Prostate gland (tissue), 2 donors: ENCODE results near the gene TM9SF4. TPM values are rescaled to one million over a fixed set of nuclear protein-coding genes. Genes with fewer than 3 reads are reported as not detected.

ENCODE experiments used
- DNase-seq: peaks from one replicate; pipeline ENCODE4 v3.0.0-alpha.2; 2019; ENCODE audit warnings: low spot score
- H3K27ac ChIP-seq, 2 donors: fragments of 200-600 bp; sonication (generic); 2 replicates each; pipeline ENCODE4 v1.5.1; 2017 to 2019
- H3K27me3 ChIP-seq: fragments of 200-600 bp; sonication (generic); replicated peaks from 2 replicates; pipeline ENCODE4 v1.5.1; 2019; ENCODE audit not compliant: insufficient read depth
- H3K36me3 ChIP-seq, 2 donors: fragments of 200-600 bp; sonication (generic); 1 replicate in 1 of 2; 2 replicates in 1 of 2; pipeline versions ENCODE4 v1.5.1 to v1.8.1; 2017 to 2019
- H3K4me1 ChIP-seq: fragments of 200-600 bp; sonication (generic); replicated peaks from 2 replicates; pipeline ENCODE4 v1.5.1; 2019
- H3K4me3 ChIP-seq, 2 donors: fragments of 200-600 bp; sonication (generic); 2 replicates each; pipeline ENCODE4 v1.5.1; 2017 to 2019
- H3K9me3 ChIP-seq: fragments of 200-600 bp; sonication (generic); 2 replicates; pipeline ENCODE4 v1.5.1; 2017
- CTCF ChIP-seq, 4 experiments: fragments of 200-600 bp in 2 of 4; fragments of 450-650 bp in 2 of 4; sonication (generic) in 2 of 4; IDR thresholded peaks; 1 replicate in 3 of 4; 2 replicates in 1 of 4; pipeline ENCODE4 v1.5.1; 2016 to 2019; ENCODE audit warnings: antibody characterized with exemption in 4 of 4, mild to moderate bottlenecking in 2 of 4, moderate library complexity in 2 of 4
- POLR2A ChIP-seq: fragments of 450-650 bp; IDR thresholded peaks from one replicate; pipeline ENCODE4 v1.6.1; 2016; ENCODE audit warnings: antibody characterized with exemption, mild to moderate bottlenecking
- POLR2AphosphoS5 ChIP-seq: sonication (generic); formaldehyde crosslinking; IDR thresholded peaks from one replicate; pipeline ENCODE4 v1.6.1; 2017; ENCODE audit warnings: antibody characterized with exemption
- WGBS: methylation state at CpG from one replicate; pipeline ENCODE4 v1.1.5; 2018; 5-methylcytosine and 5-hydroxymethylcytosine counted together
- intact Hi-C: fragments of 100-400 bp; cut with DNase I; formaldehyde crosslinking; loops from one replicate; pipeline ENCODE4 v1.14.2; 2022
- total RNA-seq, 2 donors: library from RNA; depleted of rRNA; stranded (reverse); fragments of >200 nt; gene quantifications; one replicate each; pipeline ENCODE4 v1.1.0, GENCODE V29; 2016

Gene TM9SF4
- total RNA-seq, 2 donors from 2014 or later = 44.7 to 62.9 TPM

GRCh38 chr20:32213870-32214269, 104.4 kb downstream of the TM9SF4 start:
- Histone ChIP-seq H3K4me1 (no peaks in the 10 kb centered on the region), H3K27me3 (no peaks in the 10 kb centered on the region), H3K9me3 (no peaks in the 10 kb centered on the region), H3K36me3 (no peaks in the 10 kb centered on the region), H3K27ac (no peak overlapping the region), H3K4me3 (no peak overlapping the region)
- TF ChIP-seq POLR2AphosphoS5 = no peak
- TF ChIP-seq POLR2A = no peak
- TF ChIP-seq CTCF (IDR thresholded peaks at IDR 0.05) = no peak
- 93% methylated on average over 1 of the region's 1 CpG for whole genome bisulfite sequencing
- DNase-seq = no peak
- intact Hi-C loops = no loop called here

GRCh38 chr20:32215147-32215546, 105.6 kb downstream of the TM9SF4 start:
- H3K27ac ChIP-seq = no peak overlapping the region
- H3K4me3 ChIP-seq = no peak overlapping the region
- no peak for DNase-seq
- H3K27me3 ChIP-seq = no peaks in the 10 kb centered on the region
- no peaks in the 10 kb centered on the region for H3K36me3 ChIP-seq
- no peaks in the 10 kb centered on the region for H3K4me1 ChIP-seq
- WGBS = 88% methylated on average over 8 of the region's 8 CpGs
- TF ChIP-seq POLR2AphosphoS5 (no peak), CTCF (IDR thresholded peaks at IDR 0.05) (no peak), POLR2A (no peak)
- H3K9me3 ChIP-seq = no peaks in the 10 kb centered on the region
- intact Hi-C loops = no loop called here

GRCh38 chr20:32215729-32216128, 106.2 kb downstream of the TM9SF4 start:
- DNase-seq = no peak
- TF ChIP-seq CTCF (IDR thresholded peaks at IDR 0.05) (no peak), POLR2AphosphoS5 (no peak), POLR2A (no peak)
- intact Hi-C loops = no loop called here
- H3K9me3 ChIP-seq = no peaks in the 10 kb centered on the region
- no peaks in the 10 kb centered on the region for H3K4me1 ChIP-seq
- H3K4me3 ChIP-seq = no peak overlapping the region
- no peaks in the 10 kb centered on the region for H3K27me3 ChIP-seq
- 95% methylated on average over 3 of the region's 3 CpGs for WGBS
- H3K27ac ChIP-seq = no peak overlapping the region
- H3K36me3 ChIP-seq = no peaks in the 10 kb centered on the region

GRCh38 chr20:32216179-32217142, 106.9 kb downstream of the TM9SF4 start:
- no peaks in the 10 kb centered on the region for H3K4me1 ChIP-seq
- no peaks in the 10 kb centered on the region for H3K36me3 ChIP-seq
- no peak overlapping the region for H3K27ac ChIP-seq
- no peak overlapping the region for H3K4me3 ChIP-seq
- TF ChIP-seq CTCF (IDR thresholded peaks at IDR 0.05) = no peak
- TF ChIP-seq POLR2AphosphoS5 = no peak
- no peak for TF ChIP-seq POLR2A
- WGBS = 81% methylated on average over 13 of the region's 13 CpGs
- intact Hi-C loops = no loop called here
- no peaks in the 10 kb centered on the region for H3K27me3 ChIP-seq
- no peak for DNase-seq
- H3K9me3 ChIP-seq = no peaks in the 10 kb centered on the region

Other genes starting within 250 kb of the TM9SF4 start
- 10 to 100 TPM in 1 of 2 donors, 1 to 10 TPM in 1; 1.7 to 57.9 TPM for gene DUSP15, start 239.2 kb upstream of the TM9SF4 start, total RNA-seq
- 1 to 10 TPM in 1 of 2 donors, not detected in 1; 1.2 TPM for gene TTLL9, start 239.1 kb upstream of the TM9SF4 start, total RNA-seq
- 10 to 100 TPM; 11.4 to 30.3 TPM for gene PDRG1, start 157.7 kb upstream of the TM9SF4 start, total RNA-seq
- gene XKR7, start 141.6 kb upstream of the TM9SF4 start, total RNA-seq = under 1 TPM in 1 of 2 donors, not detected in 1; 0.05 TPM
- gene CCM2L, start 99.3 kb upstream of the TM9SF4 start, total RNA-seq = 1 to 10 TPM; 4.6 to 5.7 TPM
- 1 to 10 TPM; 3.1 to 6.0 TPM for gene HCK, start 57.5 kb upstream of the TM9SF4 start, total RNA-seq
- 10 to 100 TPM; 11.2 to 17.4 TPM for gene PLAGL2, start 98.0 kb downstream of the TM9SF4 start, total RNA-seq
- gene POFUT1, start 98.2 kb downstream of the TM9SF4 start, total RNA-seq = 10 to 100 TPM; 33.2 to 44.3 TPM
- gene KIF3B, start 167.9 kb downstream of the TM9SF4 start, total RNA-seq = 10 to 100 TPM; 22.6 to 23.5 TPM
- 100 to 1,000 TPM in 1 of 2 donors, 10 to 100 TPM in 1; 30.4 to 106 TPM for gene ASXL1, start 248.6 kb downstream of the TM9SF4 start, total RNA-seq